NCI-H510A treated with DMSO at 0.1 percent for 48 hours (cell line): Measurements from ENCODE around the gene ARHGEF26.

Experiments
- DNase-seq: peaks from one replicate; lab custom pipeline; 2025; lab: John Stamatoyannopoulos, UW

Gene ARHGEF26

GRCh38 chr3:154156530-154156929, 35.3 kb downstream of the ARHGEF26 start:
- no peak for DNase-seq

- no peak for DNase-seq
Observed at GRCh38 chr3:154161806-154162205, 40.6 kb downstream of the ARHGEF26 start.

- DNase-seq = no peak
Observed at GRCh38 chr3:154164387-154164786, 43.2 kb downstream of the ARHGEF26 start.

GRCh38 chr3:154168998-154169795, 48.0 kb downstream of the ARHGEF26 start:
- no peak for DNase-seq

GRCh38 chr3:154169796-154170110, 48.6 kb downstream of the ARHGEF26 start:
- no peak for DNase-seq

GRCh38 chr3:154170300-154170699, 49.1 kb downstream of the ARHGEF26 start:
- DNase-seq = no peak

- no peak for DNase-seq
Observed at GRCh38 chr3:154175041-154175440, 53.9 kb downstream of the ARHGEF26 start.

GRCh38 chr3:154176036-154176435, 54.8 kb downstream of the ARHGEF26 start:
- no peak for DNase-seq

GRCh38 chr3:154177406-154177805, 56.2 kb downstream of the ARHGEF26 start:
- no peak for DNase-seq

GRCh38 chr3:154178172-154178571, 57.0 kb downstream of the ARHGEF26 start:
- no peak for DNase-seq

GRCh38 chr3:154180836-154181691, 59.9 kb downstream of the ARHGEF26 start:
- peak; percentile 42 for DNase-seq

GRCh38 chr3:154182322-154182922, 61.2 kb downstream of the ARHGEF26 start:
- no peak for DNase-seq

- DNase-seq = no peak
Observed at GRCh38 chr3:154182975-154183374, 61.8 kb downstream of the ARHGEF26 start.

- no peak for DNase-seq
Observed at GRCh38 chr3:154184582-154184981, 63.4 kb downstream of the ARHGEF26 start.

GRCh38 chr3:154188437-154188836, 67.2 kb downstream of the ARHGEF26 start:
- DNase-seq = no peak

GRCh38 chr3:154188846-154189245, 67.7 kb downstream of the ARHGEF26 start:
- no peak for DNase-seq

GRCh38 chr3:154191520-154191919, 70.3 kb downstream of the ARHGEF26 start:
- DNase-seq = no peak

GRCh38 chr3:154192225-154192624, 71.0 kb downstream of the ARHGEF26 start:
- no peak for DNase-seq

GRCh38 chr3:154193000-154193615, 71.9 kb downstream of the ARHGEF26 start:
- DNase-seq = no peak

GRCh38 chr3:154194877-154195276, 73.7 kb downstream of the ARHGEF26 start:
- DNase-seq = no peak

- DNase-seq = no peak
Observed at GRCh38 chr3:154195620-154196356, 74.6 kb downstream of the ARHGEF26 start.

- DNase-seq = no peak
Observed at GRCh38 chr3:154197751-154198150, 76.6 kb downstream of the ARHGEF26 start.
